H1 (cell line): ENCODE measurements around the gene C11orf42. TPM values are rescaled to one million over a fixed set of nuclear protein-coding genes. Genes with fewer than 3 reads are reported as not detected.

Source experiments
- CTCF ChIA-PET: fragments of 300-600 bp; sonication (Branson Sonifier 250); formaldehyde crosslinking; loops from one replicate; lab custom pipeline; 2021; ENCODE audit not compliant: partially characterized antibody; lab: Charles Lee
- POLR2A ChIA-PET: fragments of 300-600 bp; sonication (Branson Sonifier 250); formaldehyde crosslinking; loops from one replicate; lab custom pipeline; 2021; ENCODE audit warnings: inconsistent platforms; ENCODE audit not compliant: partially characterized antibody; lab: Charles Lee
- DNase-seq, 2 experiments: peaks; one replicate each; pipeline versions ENCODE4 v3.0.0 to v3.0.0-alpha.2; 2010 to 2022; ENCODE audit warnings: low spot score in 2 of 2, low read depth in 1 of 2, mixed read lengths in 1 of 2
- FAIRE-seq: peaks from 2 replicates; lab custom pipeline; 2011; peaks lifted over from hg19 to GRCh38; lab: Jason Lieb, UNC
- H2AFZ ChIP-seq: 2 replicates; pipeline ENCODE4 v1.8.1; 2012; ENCODE audit warnings: low read length, inconsistent platforms
- H2AK5ac ChIP-seq: 2 replicates; pipeline ENCODE4 v1.6.1; 2013; ENCODE audit warnings: low read depth, low read length
- H2BK120ac ChIP-seq: replicated peaks from 2 replicates; pipeline ENCODE3; 2013; ENCODE audit warnings: low read depth, low read length, inconsistent platforms
- H2BK12ac ChIP-seq: 2 replicates; pipeline ENCODE4 v1.6.1; 2013; ENCODE audit warnings: low read depth, low read length
- H2BK15ac ChIP-seq: 2 replicates; pipeline ENCODE4 v1.6.1; 2013; ENCODE audit warnings: low read length
- H2BK20ac ChIP-seq: 2 replicates; pipeline ENCODE4 v1.6.1; 2013; ENCODE audit warnings: low read length
- H2BK5ac ChIP-seq: 2 replicates; pipeline ENCODE4 v1.6.1; 2013; ENCODE audit warnings: low read depth, low read length
- H3K14ac ChIP-seq: 2 replicates; pipeline ENCODE4 v1.6.1; 2013; ENCODE audit warnings: inconsistent platforms; ENCODE audit not compliant: insufficient read length
- H3K18ac ChIP-seq: 2 replicates; pipeline ENCODE4 v1.6.1; 2013; ENCODE audit warnings: low read length; ENCODE audit errors: extremely low read depth
- H3K23ac ChIP-seq: 2 replicates; pipeline ENCODE4 v1.6.1; 2013; ENCODE audit warnings: inconsistent platforms; ENCODE audit not compliant: insufficient read length
- H3K23me2 ChIP-seq: 2 replicates; pipeline ENCODE4 v1.6.1; 2013; ENCODE audit warnings: low read depth, low read length
- H3K27ac ChIP-seq: 2 replicates; pipeline ENCODE4 v1.6.1; 2011; ENCODE audit warnings: low read depth, low read length, inconsistent platforms
- H3K27me3 ChIP-seq, 4 experiments: replicated peaks in 1 of 4; 1 replicate in 1 of 4; 2 replicates in 3 of 4; pipeline versions ENCODE4 v1.6.1 to v1.8.1; 2011 to 2013; ENCODE audit warnings: low read length in 3 of 4, mild to moderate bottlenecking in 3 of 4, inconsistent platforms in 2 of 4, mixed read lengths in 2 of 4, moderate library complexity in 1 of 4; ENCODE audit not compliant: control insufficient read depth in 3 of 4, insufficient read depth in 3 of 4; ENCODE audit errors: extremely low read depth in 1 of 4
- H3K36me3 ChIP-seq, 4 experiments: 2 replicates each; pipeline versions ENCODE4 v1.6.1 to v1.8.1; 2011 to 2013; ENCODE audit warnings: mild to moderate bottlenecking in 4 of 4, low read length in 3 of 4, moderate library complexity in 2 of 4, control low read depth in 1 of 4, inconsistent platforms in 1 of 4; ENCODE audit not compliant: insufficient read depth in 4 of 4, control insufficient read depth in 2 of 4
- H3K4ac ChIP-seq: replicated peaks from 2 replicates; pipeline ENCODE3; 2013; ENCODE audit warnings: low read length, low read depth, mixed read lengths, inconsistent platforms; ENCODE audit not compliant: insufficient read length
- H3K4me1 ChIP-seq, 4 experiments: replicated peaks in 1 of 4; 1 replicate in 1 of 4; 2 replicates in 3 of 4; pipeline versions ENCODE4 v1.6.1 to v1.8.1; 2011 to 2013; ENCODE audit warnings: low read length in 3 of 4, inconsistent platforms in 2 of 4, mixed read lengths in 1 of 4; ENCODE audit not compliant: insufficient read depth in 4 of 4, control insufficient read depth in 3 of 4
- H3K4me2 ChIP-seq, 2 experiments: 2 replicates each; pipeline versions ENCODE4 v1.6.1 to v1.8.1; 2011 to 2013; ENCODE audit warnings: low read depth in 2 of 2, low read length in 2 of 2, control low read depth in 1 of 2, inconsistent platforms in 1 of 2, mild to moderate bottlenecking in 1 of 2; ENCODE audit not compliant: insufficient read depth in 1 of 2
- H3K4me3 ChIP-seq, 4 experiments: fragments of 200-600, 300-600 bp in 1 of 4; sonication (generic), shearing (Covaris generic), sonication (Bioruptor Twin) in 1 of 4; 2 replicates each; pipeline versions ENCODE4 v1.5.1 to v1.8.1; 2011 to 2016; ENCODE audit warnings: low read length in 4 of 4, low read depth in 3 of 4, control low read depth in 2 of 4, inconsistent platforms in 2 of 4, mild to moderate bottlenecking in 2 of 4, mixed read lengths in 1 of 4, moderate library complexity in 1 of 4; ENCODE audit not compliant: insufficient read depth in 2 of 4; ENCODE audit errors: extremely low read depth in 1 of 4
- H3K56ac ChIP-seq: replicated peaks from 2 replicates; pipeline ENCODE3; 2013; ENCODE audit warnings: low read depth, mild to moderate bottlenecking, mixed read lengths, low read length, inconsistent platforms; ENCODE audit not compliant: insufficient read length
- H3K79me1 ChIP-seq: 2 replicates; pipeline ENCODE4 v1.6.1; 2013; ENCODE audit warnings: low read depth, low read length, control low read depth
- H3K79me2 ChIP-seq, 2 experiments: 2 replicates each; pipeline versions ENCODE4 v1.6.1 to v1.8.1; 2012 to 2013; ENCODE audit warnings: low read length in 2 of 2, mild to moderate bottlenecking in 2 of 2, inconsistent platforms in 1 of 2; ENCODE audit not compliant: insufficient read depth in 2 of 2, control insufficient read depth in 1 of 2
- H3K9ac ChIP-seq, 4 experiments: replicated peaks in 1 of 4; 1 replicate in 1 of 4; 2 replicates in 3 of 4; pipeline versions ENCODE4 v1.6.1 to v1.8.1; 2011 to 2013; ENCODE audit warnings: low read depth in 3 of 4, low read length in 3 of 4, control low read depth in 2 of 4, mild to moderate bottlenecking in 2 of 4, moderate library complexity in 2 of 4, inconsistent platforms in 1 of 4; ENCODE audit errors: extremely low read depth in 1 of 4
- H3K9me3 ChIP-seq, 2 experiments: 2 replicates each; pipeline versions ENCODE4 v1.6.1 to v1.8.1; 2012 to 2013; ENCODE audit warnings: mild to moderate bottlenecking in 2 of 2, moderate library complexity in 2 of 2, control low read depth in 1 of 2, inconsistent platforms in 1 of 2, low read depth in 1 of 2, low read length in 1 of 2, mixed read lengths in 1 of 2; ENCODE audit not compliant: insufficient read depth in 2 of 2
- H4K20me1 ChIP-seq, 2 experiments: replicated peaks in 1 of 2; 2 replicates each; pipeline versions ENCODE3 to v1.8.1; 2011 to 2013; ENCODE audit warnings: inconsistent platforms in 2 of 2, low read length in 2 of 2, mild to moderate bottlenecking in 1 of 2; ENCODE audit not compliant: insufficient read depth in 2 of 2, control insufficient read depth in 1 of 2
- H4K5ac ChIP-seq: 2 replicates; pipeline ENCODE4 v1.6.1; 2013; ENCODE audit warnings: low read length, low read depth, mixed read lengths, inconsistent platforms; ENCODE audit not compliant: insufficient read length
- H4K8ac ChIP-seq: 2 replicates; pipeline ENCODE4 v1.8.0; 2013; ENCODE audit warnings: mild to moderate bottlenecking, moderate library complexity, low read length, inconsistent platforms; ENCODE audit not compliant: insufficient read depth; ENCODE audit errors: extremely low read depth
- H4K91ac ChIP-seq: replicated peaks from 2 replicates; pipeline ENCODE3; 2013; ENCODE audit warnings: low read length, mixed read lengths, inconsistent platforms; ENCODE audit not compliant: insufficient read length
- ASH2L ChIP-seq: fragments of 200-600, 300-600 bp; sonication (generic); IDR thresholded peaks from one replicate; pipeline ENCODE4 v1.7.1; 2017; ENCODE audit warnings: low read length
- BCL11A ChIP-seq, 2 experiments: IDR thresholded peaks; one replicate each; pipeline ENCODE4 v1.6.1; 2011; ENCODE audit warnings: low read depth in 2 of 2, low read length in 2 of 2, mild to moderate bottlenecking in 2 of 2
- CBX8 ChIP-seq: fragments of 300-800, 300-1000 bp; sonication (generic); IDR thresholded peaks from 2 replicates; pipeline ENCODE4 v1.7.1; 2016; ENCODE audit warnings: low read depth, low read length, borderline replicate concordance
- KDM5A ChIP-seq: fragments of 200-600 bp; IDR thresholded peaks from 2 replicates; pipeline ENCODE4 v1.7.1; 2012; ENCODE audit warnings: mild to moderate bottlenecking, low read length, inconsistent platforms, mixed read lengths
- MAX ChIP-seq: IDR thresholded peaks from 2 replicates; pipeline ENCODE4 v1.6.1; 2012; ENCODE audit warnings: inconsistent platforms
- RAD21 ChIP-seq, 2 experiments: IDR thresholded peaks in 1 of 2; conservative IDR thresholded peaks in 1 of 2; 2 replicates each; pipeline ENCODE4 v1.6.1; 2011; ENCODE audit warnings: low read depth in 2 of 2, low read length in 2 of 2, improper control_type of control experiment in 1 of 2, inconsistent platforms in 1 of 2, mild to moderate bottlenecking in 1 of 2, moderate library complexity in 1 of 2
- YY1 ChIP-seq: IDR thresholded peaks from 2 replicates; pipeline ENCODE4 v1.6.1; 2011; ENCODE audit warnings: low read depth, mild to moderate bottlenecking, low read length
- WGBS, 2 experiments: shearing (Covaris generic) in 1 of 2; methylation state at CpG; one replicate each; pipeline versions ENCODE4 v1.1.6 to v1.1.7; 2013 to 2015; ENCODE audit warnings: low lambda C conversion rate in 2 of 2, mixed read lengths in 2 of 2, inconsistent platforms in 1 of 2, low coverage in 1 of 2, missing lambda C conversion rate in 1 of 2; ENCODE audit not compliant: insufficient replicate concordance in 2 of 2, insufficient coverage in 1 of 2, insufficient read length in 1 of 2; ENCODE audit errors: extremely low coverage in 1 of 2, missing lambda C conversion rate in 1 of 2; 5-methylcytosine and 5-hydroxymethylcytosine counted together
- polyA plus RNA-seq, 7 experiments: library from polyadenylated mRNA; depleted of rRNA in 3 of 7; stranded (reverse) in 5 of 7; unstranded in 2 of 7; fragments of >200 nt in 5 of 7; fragments of 200-250 nt in 2 of 7; gene quantifications; 1 replicate in 5 of 7; 2 replicates in 1 of 7; 4 replicates in 1 of 7; pipeline versions ENCODE4 v1.2.1 to v1.2.3, GENCODE V29; 2011 to 2013; ENCODE audit warnings: missing spikeins in 2 of 7, mixed read lengths in 2 of 7
- total RNA-seq: library from RNA; stranded (reverse); fragmentation: NEBNext Ultra II Directional; extraction: Animal tissue kit (Norgen Biotek cat#: 25700); gene quantifications from 2 replicates; pipeline ENCODE4 v1.2.1, GENCODE V29; 2021

Gene C11orf42
- total and polyA plus RNA-seq, 2 of the 8 experiments (the other 6 are each of a cell fraction or from before 2014, with no cell fraction given), result not detected

DNA sequence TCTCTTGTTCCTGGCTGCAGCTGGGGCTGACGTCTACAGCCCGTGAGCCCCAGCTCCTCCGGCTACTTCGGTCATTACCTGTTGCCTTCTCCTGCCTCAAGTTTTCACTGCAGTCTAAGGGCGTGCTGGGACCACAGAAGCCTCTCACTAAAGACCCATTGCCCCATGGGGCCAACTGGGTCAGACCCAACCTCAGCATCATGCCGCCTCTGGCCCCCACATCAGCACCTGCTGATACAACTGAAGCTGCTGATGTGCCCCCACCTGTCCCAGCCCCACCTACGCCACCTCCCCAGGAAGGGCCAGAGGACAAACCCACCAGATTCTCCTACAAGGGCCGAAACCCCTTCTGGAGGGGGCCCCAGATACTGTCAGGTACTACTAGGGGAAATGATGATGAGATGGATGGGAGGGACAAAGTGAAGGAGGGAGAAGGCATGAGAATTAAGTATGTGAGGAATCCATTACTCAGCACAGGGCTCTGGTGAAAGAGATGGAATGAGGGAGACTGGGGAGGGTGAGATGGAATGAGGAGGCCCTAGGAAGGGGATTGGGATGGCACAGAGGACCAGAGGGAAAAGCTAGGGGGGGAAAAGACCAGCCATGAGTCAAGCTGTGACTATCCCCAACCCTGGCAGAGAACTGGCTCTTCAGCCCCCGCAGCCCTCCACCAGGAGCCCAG is 5.1 kb downstream of the C11orf42 start:
- H3K23ac ChIP-seq, result no peak overlapping the region
- no peak overlapping the region for H2BK120ac ChIP-seq
- FAIRE-seq, result no peak
- TF ChIP-seq BCL11A (IDR thresholded peaks at IDR 0.05; ENCODE audit: low read depth in 2 of 2, low read length in 2 of 2) (no peak), ASH2L (no peak), CBX8 (no peak), YY1 (no peak), KDM5A (no peak), MAX (no peak), RAD21 (IDR thresholded peaks at IDR 0.05 in 1 of 2, conservative IDR thresholded peaks at IDR 0.05 in 1 of 2; ENCODE audit: low read depth in 2 of 2, low read length in 2 of 2) (no peak)
- TF ChIP-seq, all 59 proteins: peak for 0
- H3K4ac ChIP-seq, result no peak overlapping the region
- no peaks in the 10 kb centered on the region for H3K4me1 ChIP-seq
- H3K4me2 ChIP-seq, result no peak overlapping the region
- H3K79me2 ChIP-seq, result no peaks in the 10 kb centered on the region
- CTCF ChIA-PET, result interaction anchor here (0.9 kb wide), 1 partner anchor 42 kb away, joined by 3 read pairs; no protein-coding TSS in a partner anchor
- 90% methylated on average over 9 of the region's 9 CpGs; no CpG with 5 or more reads in 1 of the 2 experiments for WGBS, 2 experiments
- H4K91ac ChIP-seq, result no peak overlapping the region
- no peak overlapping the region for H3K9ac ChIP-seq
- H2BK15ac ChIP-seq, result no peak overlapping the region
- peaks cover 2 to 23% (median 9%) of the 10 kb centered on the region in 4 experiments; a peak in 7 of 8 replicates for H3K36me3 ChIP-seq
- no peak overlapping the region for H3K4me3 ChIP-seq
- H3K56ac ChIP-seq, result no peak overlapping the region
- no peak overlapping the region for H3K14ac ChIP-seq
- POLR2A ChIA-PET, result no interaction called here
- no peak overlapping the region for H3K27ac ChIP-seq
- no peaks in the 10 kb centered on the region for H3K23me2 ChIP-seq
- H4K5ac ChIP-seq, result no peak overlapping the region
- no peaks in the 10 kb centered on the region for H4K20me1 ChIP-seq
- H3K9me3 ChIP-seq, result no peaks in the 10 kb centered on the region
- no peak for DNase-seq
- H3K27me3 ChIP-seq, result no peaks in the 10 kb centered on the region
- no peak overlapping the region for H2BK5ac ChIP-seq
- no peak overlapping the region for H3K18ac ChIP-seq
- H2AFZ ChIP-seq, result no peak overlapping the region
- H3K79me1 ChIP-seq, result no peaks in the 10 kb centered on the region
- H4K8ac ChIP-seq, result no peak overlapping the region
- H2BK20ac ChIP-seq, result no peak overlapping the region
- no peak overlapping the region for H2AK5ac ChIP-seq
- H2BK12ac ChIP-seq, result no peak overlapping the region
